Thyroid gland (tissue), 4 donors: ENCODE data around the gene AMDHD2.

ENCODE experiments used
- CTCF ChIP-seq, 6 experiments: fragments of 200-600 bp in 3 of 6; fragments of 450-650 bp in 3 of 6; sonication (generic) in 3 of 6; IDR thresholded peaks; one replicate each; pipeline ENCODE4 v1.5.1; 2016 to 2019; ENCODE audit warnings: antibody characterized with exemption in 6 of 6, mild to moderate bottlenecking in 2 of 6, inconsistent platforms in 1 of 6, moderate library complexity in 1 of 6
- POLR2A ChIP-seq, 2 donors: fragments of 450-650 bp; IDR thresholded peaks; one replicate each; pipeline ENCODE4 v1.6.1; 2017; ENCODE audit warnings: antibody characterized with exemption in 2 of 2, mild to moderate bottlenecking in 2 of 2, moderate library complexity in 1 of 2

- TF ChIP-seq POLR2A (IDR thresholded peaks at IDR 0.05): peak in 1 of 2 donors; percentile 12
- no peak for TF ChIP-seq CTCF (IDR thresholded peaks at IDR 0.05)
These were observed 5.6 kb upstream of the AMDHD2 start for GRCh38 chr16:2514333-2515179.
